IPS-18a (cell line): Measurements from ENCODE around the gene ELANE.
"Not testable (repeated sequence)": the region's sequence is repeated elsewhere in the genome, so short reads cannot be mapped to it uniquely, and the experiment has no call there.

ENCODE experiments used
- H3K27ac ChIP-seq: one replicate; pipeline ENCODE4 v1.5.1; 2013; ENCODE audit warnings: low read length
- H3K27me3 ChIP-seq: one replicate; pipeline ENCODE4 v1.6.1; 2013; ENCODE audit warnings: mild to moderate bottlenecking, low read length; ENCODE audit not compliant: control insufficient read depth, insufficient read depth
- H3K36me3 ChIP-seq: one replicate; pipeline ENCODE4 v1.6.1; 2013; ENCODE audit warnings: low read depth, low read length; ENCODE audit not compliant: control insufficient read depth
- H3K4me1 ChIP-seq: one replicate; pipeline ENCODE4 v1.6.1; 2013; ENCODE audit warnings: low read depth, low read length; ENCODE audit not compliant: control insufficient read depth
- H3K4me3 ChIP-seq: one replicate; pipeline ENCODE4 v1.5.1; 2013; ENCODE audit warnings: low read length
- H3K9ac ChIP-seq: one replicate; pipeline ENCODE4 v1.6.1; 2013; ENCODE audit warnings: mild to moderate bottlenecking, low read length, moderate library complexity
- H3K9me3 ChIP-seq: one replicate; pipeline ENCODE4 v1.6.1; 2013; ENCODE audit warnings: low read depth, low read length; ENCODE audit not compliant: control insufficient read depth

ELANE gene

GRCh38 chr19:848386-848921, 3.6 kb upstream of the ELANE start:
- Histone ChIP-seq H3K27ac (no peak overlapping the region), H3K9me3 (no peaks in the 10 kb centered on the region), H3K4me3 (no peak overlapping the region), H3K9ac (no peak overlapping the region), H3K36me3 (no peaks in the 10 kb centered on the region), H3K27me3 (peaks cover 11% of the 10 kb centered on the region), H3K4me1 (no peaks in the 10 kb centered on the region)

GRCh38 chr19:849195-849594, 2.9 kb upstream of the ELANE start:
- H3K4me3 ChIP-seq, H3K4me1 ChIP-seq, H3K27ac ChIP-seq, H3K9ac ChIP-seq, H3K9me3 ChIP-seq, H3K36me3 ChIP-seq, H3K27me3 ChIP-seq: not testable (repeated sequence)

GRCh38 chr19:850221-850978, 1.7 kb upstream of the ELANE start:
- Histone ChIP-seq H3K27ac (no peak overlapping the region), H3K27me3 (no peaks in the 10 kb centered on the region), H3K4me3 (no peak overlapping the region), H3K36me3 (no peaks in the 10 kb centered on the region), H3K9ac (no peak overlapping the region), H3K4me1 (no peaks in the 10 kb centered on the region), H3K9me3 (no peaks in the 10 kb centered on the region)

- H3K27me3 ChIP-seq: no peaks in the 10 kb centered on the region
- H3K4me3 ChIP-seq: no peak overlapping the region
- H3K27ac ChIP-seq: no peak overlapping the region
- no peak overlapping the region for H3K9ac ChIP-seq
- H3K36me3 ChIP-seq: no peaks in the 10 kb centered on the region
- no peaks in the 10 kb centered on the region for H3K4me1 ChIP-seq
- no peaks in the 10 kb centered on the region for H3K9me3 ChIP-seq
Observed at GRCh38 chr19:850979-851335, 1.1 kb upstream of the ELANE start.

DNA sequence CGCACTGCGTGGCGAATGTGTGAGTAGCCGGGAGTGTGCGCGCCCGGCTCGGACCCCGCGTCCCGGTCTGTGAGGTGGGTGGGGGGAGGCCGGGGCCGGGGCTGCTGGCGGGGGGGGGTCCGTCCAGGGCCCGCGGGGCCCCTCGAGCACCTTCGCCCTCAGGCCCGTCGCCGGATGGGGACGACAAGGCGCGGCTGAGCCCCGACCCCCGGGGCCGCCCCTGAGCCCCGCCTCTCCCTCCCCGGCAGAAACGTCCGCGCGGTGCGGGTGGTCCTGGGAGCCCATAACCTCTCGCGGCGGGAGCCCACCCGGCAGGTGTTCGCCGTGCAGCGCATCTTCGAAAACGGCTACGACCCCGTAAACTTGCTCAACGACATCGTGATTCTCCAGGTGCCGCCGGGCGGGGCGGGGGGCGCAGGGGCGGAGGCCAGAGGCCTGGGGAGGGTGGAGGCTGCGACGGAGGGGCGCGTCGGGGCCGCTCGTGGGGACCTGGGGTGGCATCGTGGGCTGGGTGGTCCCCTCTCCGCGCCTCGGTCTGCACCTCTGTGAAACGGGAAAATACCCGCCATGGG, 997 bp downstream of the ELANE start:
- no peak overlapping the region for H3K27ac ChIP-seq
- no peaks in the 10 kb centered on the region for H3K4me1 ChIP-seq
- H3K4me3 ChIP-seq: no peak overlapping the region
- no peaks in the 10 kb centered on the region for H3K9me3 ChIP-seq
- H3K27me3 ChIP-seq: no peaks in the 10 kb centered on the region
- H3K9ac ChIP-seq: no peak overlapping the region
- no peaks in the 10 kb centered on the region for H3K36me3 ChIP-seq

DNA sequence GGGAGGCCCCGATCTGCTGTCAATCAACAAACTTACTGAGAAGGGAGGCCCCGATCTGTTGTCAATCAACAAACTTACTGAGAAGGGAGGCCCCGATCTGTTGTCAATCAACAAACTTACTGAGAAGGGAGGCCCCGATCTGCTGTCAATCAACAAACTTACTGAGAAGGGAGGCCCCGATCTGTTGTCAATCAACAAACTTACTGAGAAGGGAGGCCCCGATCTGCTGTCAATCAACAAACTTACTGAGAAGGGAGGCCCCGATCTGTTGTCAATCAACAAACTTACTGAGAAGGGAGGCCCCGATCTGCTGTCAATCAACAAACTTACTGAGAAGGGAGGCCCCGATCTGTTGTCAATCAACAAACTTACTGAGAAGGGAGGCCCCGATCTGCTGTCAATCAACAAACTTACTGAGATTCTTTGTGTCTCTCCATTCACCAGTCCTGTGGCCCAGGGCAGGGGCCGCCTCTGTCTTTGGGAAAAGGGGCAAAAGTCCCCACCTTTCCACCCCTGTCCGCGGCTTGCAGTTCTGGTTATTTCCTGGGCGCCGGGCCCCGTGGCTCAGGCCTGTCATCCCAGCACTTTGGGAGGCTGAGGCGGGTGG, 1.6 kb downstream of the ELANE start:
- H3K27ac ChIP-seq, H3K36me3 ChIP-seq, H3K27me3 ChIP-seq, H3K9ac ChIP-seq, H3K9me3 ChIP-seq, H3K4me1 ChIP-seq, H3K4me3 ChIP-seq: not testable (repeated sequence)

GRCh38 chr19:854549-854948, 2.4 kb downstream of the ELANE start:
- H3K9ac ChIP-seq: no peak overlapping the region
- H3K9me3 ChIP-seq: no peaks in the 10 kb centered on the region
- H3K27me3 ChIP-seq: peaks cover 10% of the 10 kb centered on the region
- no peak overlapping the region for H3K4me3 ChIP-seq
- H3K4me1 ChIP-seq: no peaks in the 10 kb centered on the region
- H3K36me3 ChIP-seq: no peaks in the 10 kb centered on the region
- no peak overlapping the region for H3K27ac ChIP-seq

DNA sequence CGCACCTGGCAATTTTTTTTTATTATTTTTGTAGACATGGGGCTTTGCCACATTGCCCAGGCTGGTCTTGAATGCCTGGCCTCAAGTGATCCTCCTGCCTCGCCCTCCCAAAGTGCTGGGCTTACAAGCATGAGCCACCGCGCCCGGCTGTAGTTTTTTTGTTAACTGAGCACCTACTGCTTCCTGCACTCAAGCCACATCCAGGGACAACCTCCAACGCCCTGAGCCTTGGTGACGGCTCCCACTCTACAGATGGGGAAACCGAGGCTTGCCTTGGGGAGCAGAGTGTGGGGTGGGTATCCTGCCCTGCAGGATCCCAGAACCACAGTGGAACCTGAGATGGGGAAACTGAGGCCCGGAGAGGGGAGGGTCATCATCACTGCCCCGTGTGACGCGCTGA, 3.0 kb downstream of the ELANE start:
- no peaks in the 10 kb centered on the region for H3K36me3 ChIP-seq
- H3K27me3 ChIP-seq: peaks cover 16% of the 10 kb centered on the region
- no peak overlapping the region for H3K27ac ChIP-seq
- H3K9me3 ChIP-seq: no peaks in the 10 kb centered on the region
- no peak overlapping the region for H3K9ac ChIP-seq
- no peaks in the 10 kb centered on the region for H3K4me1 ChIP-seq
- H3K4me3 ChIP-seq: no peak overlapping the region

GRCh38 chr19:855566-856120, 3.5 kb downstream of the ELANE start:
- Histone ChIP-seq H3K4me1 (no peaks in the 10 kb centered on the region), H3K27ac (no peak overlapping the region), H3K9me3 (no peaks in the 10 kb centered on the region), H3K9ac (no peak overlapping the region), H3K36me3 (no peaks in the 10 kb centered on the region), H3K27me3 (peaks cover 21% of the 10 kb centered on the region), H3K4me3 (no peak overlapping the region)

DNA sequence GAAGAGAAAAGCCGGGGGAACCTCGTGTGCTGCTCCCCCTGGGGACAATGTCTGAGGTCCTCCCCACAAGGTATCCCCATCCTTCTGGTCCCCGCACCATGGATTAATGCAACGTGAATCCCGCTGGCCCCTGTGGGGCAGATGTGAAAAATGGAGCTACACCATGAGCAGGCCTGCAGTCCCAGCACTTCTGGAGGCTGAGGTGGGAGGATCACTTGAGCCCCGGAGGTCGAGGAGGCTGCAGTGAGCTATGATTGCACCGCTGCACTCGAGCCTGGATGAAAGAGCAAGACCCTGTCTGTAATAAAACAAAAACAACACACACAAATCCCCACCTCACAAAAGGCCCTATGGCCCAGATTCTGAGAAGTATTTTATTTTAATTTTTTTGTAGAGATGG, 6.2 kb downstream of the ELANE start:
- no peaks in the 10 kb centered on the region for H3K36me3 ChIP-seq
- H3K27ac ChIP-seq: no peak overlapping the region
- no peaks in the 10 kb centered on the region for H3K9me3 ChIP-seq
- H3K9ac ChIP-seq: no peak overlapping the region
- H3K4me1 ChIP-seq: no peaks in the 10 kb centered on the region
- H3K4me3 ChIP-seq: no peak overlapping the region
- peaks cover 33% of the 10 kb centered on the region for H3K27me3 ChIP-seq

DNA sequence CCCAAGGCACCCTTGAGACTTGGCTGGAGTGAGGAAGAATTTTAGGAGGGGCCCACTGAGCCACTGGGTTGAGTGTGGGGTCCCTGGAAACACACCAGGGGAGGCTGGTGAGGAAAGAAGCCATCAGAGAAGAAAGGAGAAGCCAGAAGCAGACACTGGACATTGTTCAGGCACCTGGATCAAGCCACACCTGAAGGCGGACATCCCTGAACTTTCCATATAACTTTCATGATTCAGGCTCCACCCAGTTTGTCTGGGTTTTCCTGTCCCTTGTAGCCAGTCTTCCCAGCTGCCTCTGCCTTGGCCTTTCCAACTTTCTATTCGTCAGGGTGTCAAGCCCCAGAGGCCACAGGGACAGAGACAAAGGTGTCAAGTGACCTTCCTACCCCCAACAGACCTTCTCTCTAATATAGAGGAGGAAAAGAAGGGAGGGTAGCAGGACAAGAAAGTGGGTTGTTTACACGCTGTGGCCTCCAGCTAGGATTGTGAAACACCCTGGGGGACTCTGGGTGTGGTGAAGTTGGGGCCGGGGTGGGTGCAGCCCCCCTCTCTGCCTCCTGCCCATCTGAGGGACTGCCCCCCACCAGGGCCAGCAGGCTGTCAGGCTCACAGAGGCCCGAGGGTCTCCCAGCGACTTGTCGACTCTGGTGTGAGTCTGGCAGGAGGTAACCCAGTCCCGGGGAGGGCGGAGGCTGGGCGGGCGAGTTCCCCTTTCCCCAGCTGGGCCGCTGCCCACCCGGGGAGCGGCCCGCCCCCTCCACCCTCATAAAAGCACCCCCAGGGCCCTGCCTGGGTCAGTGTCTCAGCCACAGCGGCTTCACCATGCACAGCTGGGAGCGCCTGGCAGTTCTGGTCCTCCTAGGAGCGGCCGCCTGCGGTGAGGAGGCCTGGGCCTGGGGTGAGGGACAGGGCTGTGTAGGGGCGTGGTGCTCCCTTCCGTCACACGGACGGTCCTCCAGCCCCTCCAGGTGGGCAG, 7.1 kb downstream of the ELANE start, which contains the start of gene CFD:
Gene CFD (plus strand): TSS at position 797 of the 976 bp plus-strand sequence. CDS start 26 bp downstream, at position 823.
- no peaks in the 10 kb centered on the region for H3K4me1 ChIP-seq
- H3K36me3 ChIP-seq: no peaks in the 10 kb centered on the region
- no peak within 1 kb of the TSS for H3K4me3 ChIP-seq
- no peak within 1 kb of the TSS for H3K27ac ChIP-seq
- no peaks in the 10 kb centered on the region for H3K9me3 ChIP-seq
- no peak within 1 kb of the TSS for H3K9ac ChIP-seq
- H3K27me3 ChIP-seq: peaks cover 35% of the 10 kb centered on the region
